Natural killer cell (primary cell): Measurements from ENCODE around the gene FAF2. TPM values are rescaled to one million over a fixed set of nuclear protein-coding genes. Genes with fewer than 3 reads are reported as not detected.

Source experiments
- ATAC-seq, 3 donors: fragments of 150-1000 bp in 2 of 3; fragments of 200-7000 bp in 1 of 3; cut with Tn5 transposase; 1 replicate in 1 of 3; 2 replicates in 2 of 3; pipeline ENCODE4 v1.10.0; 2021; ENCODE audit warnings: mild to moderate bottlenecking in 2 of 3, moderate library complexity in 2 of 3
- DNase-seq, 2 donors: peaks; one replicate each; pipeline versions ENCODE4 v3.0.0 to v3.0.0-alpha.2; 2013 to 2021; ENCODE audit warnings: mixed read lengths in 1 of 2
- H3K27ac ChIP-seq: one replicate; pipeline ENCODE4 v1.5.1; 2013; ENCODE audit warnings: mild to moderate bottlenecking, low read length
- H3K27me3 ChIP-seq: one replicate; pipeline ENCODE4 v1.6.1; 2013; ENCODE audit warnings: low read length; ENCODE audit not compliant: control insufficient read depth, insufficient read depth
- H3K36me3 ChIP-seq: one replicate; pipeline ENCODE4 v1.6.1; 2013; ENCODE audit warnings: low read length; ENCODE audit not compliant: control insufficient read depth, insufficient read depth
- H3K4me1 ChIP-seq: one replicate; pipeline ENCODE4 v1.6.1; 2013; ENCODE audit warnings: low read length; ENCODE audit not compliant: control insufficient read depth, insufficient read depth
- H3K4me3 ChIP-seq: one replicate; pipeline ENCODE4 v1.5.1; 2013; ENCODE audit warnings: low read length
- H3K9me3 ChIP-seq: one replicate; pipeline ENCODE4 v1.6.1; 2013; ENCODE audit warnings: low read length; ENCODE audit not compliant: control insufficient read depth, insufficient read depth
- H3K27ac Mint-ChIP-seq, 2 donors: one replicate each; pipeline ENCODE4 v1.8.0; 2022; ENCODE audit warnings: mild to moderate bottlenecking in 2 of 2, mixed read lengths in 2 of 2, moderate library complexity in 1 of 2
- H3K27me3 Mint-ChIP-seq, 2 donors: one replicate each; pipeline ENCODE4 v1.8.0; 2022; ENCODE audit warnings: low read depth in 2 of 2, mixed read lengths in 2 of 2
- H3K36me3 Mint-ChIP-seq: one replicate; pipeline ENCODE4 v1.8.0; 2022; ENCODE audit warnings: mixed read lengths
- H3K4me1 Mint-ChIP-seq, 2 donors: one replicate each; pipeline ENCODE4 v1.8.0; 2022; ENCODE audit warnings: mixed read lengths in 2 of 2
- H3K4me3 Mint-ChIP-seq: one replicate; pipeline ENCODE4 v1.8.0; 2022; ENCODE audit warnings: mild to moderate bottlenecking, moderate library complexity, mixed read lengths
- H3K9me3 Mint-ChIP-seq, 2 donors: one replicate each; pipeline ENCODE4 v1.8.0; 2022; ENCODE audit warnings: mixed read lengths in 2 of 2
- CTCF ChIP-seq: fragments of 200-600 bp; IDR thresholded peaks from one replicate; pipeline ENCODE4 v1.8.0; 2022; ENCODE audit warnings: antibody characterized with exemption
- WGBS: methylation state at CpG from one replicate; pipeline ENCODE4 v1.1.7; 2013; ENCODE audit warnings: missing lambda C conversion rate; ENCODE audit not compliant: insufficient coverage; 5-methylcytosine and 5-hydroxymethylcytosine counted together
- intact Hi-C: fragments of 100-400 bp; cut with micrococcal nuclease; formaldehyde crosslinking; loops from one replicate; pipeline ENCODE4 v1.14.2; 2022
- total RNA-seq, 4 donors: library from RNA; stranded (reverse); fragments of 120-200 nt in 1 of 4; gene quantifications; one replicate each; pipeline versions ENCODE4 v1.2.3 to v1.2.4, GENCODE V29; 2013 to 2022

FAF2 gene
- total RNA-seq, 3 donors from 2014 or later (not counting 1 experiment from before 2014, with no cell fraction given) = 32.1 to 32.5 (median 32.1) TPM

- Mint-ChIP-seq H3K27me3 (no peaks in the 10 kb centered on the region), H3K36me3 (peaks cover 17% of the 10 kb centered on the region), H3K27ac (peak overlapping the region in 1 of 2 donors; percentile 44), H3K9me3 (no peaks in the 10 kb centered on the region), H3K4me3 (no peak overlapping the region), H3K4me1 (peaks cover 3 to 4% of the 10 kb centered on the region in 2 donors)
- no peak for TF ChIP-seq CTCF
- Histone ChIP-seq H3K9me3 (no peaks in the 10 kb centered on the region), H3K36me3 (peaks cover 32% of the 10 kb centered on the region), H3K27me3 (no peaks in the 10 kb centered on the region), H3K4me1 (no peaks in the 10 kb centered on the region), H3K4me3 (no peak overlapping the region), H3K27ac (no peak overlapping the region)
- 97% methylated on average over 2 of the region's 2 CpGs for WGBS
- DNase-seq (no peak), ATAC-seq (no peak)
- intact Hi-C loops = no loop called here
Observed at GRCh38 chr5:176507911-176508310, 59.7 kb downstream of the FAF2 start.

- peaks cover 17% of the 10 kb centered on the region for H3K36me3 Mint-ChIP-seq
- no peaks in the 10 kb centered on the region for H3K9me3 Mint-ChIP-seq
- no peak overlapping the region for H3K4me3 ChIP-seq
- H3K4me1 ChIP-seq = no peaks in the 10 kb centered on the region
- intact Hi-C loops = no loop called here
- ATAC-seq (no peak), DNase-seq (no peak)
- no peak overlapping the region for H3K27ac Mint-ChIP-seq
- no peak overlapping the region for H3K27ac ChIP-seq
- no peak overlapping the region for H3K4me3 Mint-ChIP-seq
- 100% methylated on average over 3 of the region's 4 CpGs for WGBS
- no peaks in the 10 kb centered on the region for H3K27me3 Mint-ChIP-seq
- no peaks in the 10 kb centered on the region for H3K27me3 ChIP-seq
- H3K36me3 ChIP-seq = peaks cover 32% of the 10 kb centered on the region
- H3K4me1 Mint-ChIP-seq = peaks cover 3 to 6% of the 10 kb centered on the region in 2 donors
- no peaks in the 10 kb centered on the region for H3K9me3 ChIP-seq
- TF ChIP-seq CTCF = no peak
Observed at GRCh38 chr5:176508603-176509002, 60.4 kb downstream of the FAF2 start.

GRCh38 chr5:176513788-176514187, 65.6 kb downstream of the FAF2 start:
- Histone ChIP-seq H3K36me3 (no peaks in the 10 kb centered on the region), H3K4me3 (no peak overlapping the region), H3K4me1 (peaks cover 26% of the 10 kb centered on the region), H3K27me3 (no peaks in the 10 kb centered on the region), H3K9me3 (no peaks in the 10 kb centered on the region), H3K27ac (no peak overlapping the region)
- Mint-ChIP-seq H3K27ac (peak overlapping the region in 1 of 2 donors; percentile 33), H3K4me1 (peaks cover 14 to 19% of the 10 kb centered on the region in 2 donors), H3K36me3 (peaks cover 5% of the 10 kb centered on the region), H3K9me3 (no peaks in the 10 kb centered on the region), H3K27me3 (no peaks in the 10 kb centered on the region), H3K4me3 (no peak overlapping the region)
- no peak for TF ChIP-seq CTCF
- intact Hi-C loops = no loop called here
- no peak for DNase-seq
- WGBS = 97% methylated on average over 12 of the region's 12 CpGs
- ATAC-seq = no peak

GRCh38 chr5:176514244-176514950, 66.2 kb downstream of the FAF2 start:
- Histone ChIP-seq H3K36me3 (no peaks in the 10 kb centered on the region), H3K27me3 (no peaks in the 10 kb centered on the region), H3K4me1 (peaks cover 26% of the 10 kb centered on the region), H3K27ac (no peak overlapping the region), H3K4me3 (no peak overlapping the region), H3K9me3 (no peaks in the 10 kb centered on the region)
- H3K4me1 Mint-ChIP-seq = peaks cover 14 to 19% of the 10 kb centered on the region in 2 donors
- no peak for TF ChIP-seq CTCF
- no peak for DNase-seq
- no peaks in the 10 kb centered on the region for H3K9me3 Mint-ChIP-seq
- WGBS = 86% methylated on average over 11 of the region's 11 CpGs
- no peaks in the 10 kb centered on the region for H3K27me3 Mint-ChIP-seq
- H3K27ac Mint-ChIP-seq = peak overlapping the region in 1 of 2 donors; percentile 33
- no peak overlapping the region for H3K4me3 Mint-ChIP-seq
- intact Hi-C loops = no loop called here
- H3K36me3 Mint-ChIP-seq = no peaks in the 10 kb centered on the region
- ATAC-seq = no peak
